HL-60 (cell line): Measurements from ENCODE around the gene UBE2J1.

Experiments used
- SPI1 ChIP-seq: IDR thresholded peaks from 2 replicates; pipeline ENCODE4 v1.6.1; 2012; ENCODE audit warnings: low read depth, mild to moderate bottlenecking, borderline replicate concordance
- TF ChIP-seq, protein P1 (sequence below): IDR thresholded peaks from one replicate; pipeline ENCODE4 v1.5.1; 2011; ENCODE audit warnings: low read length, control low read depth, inconsistent platforms; ENCODE audit not compliant: insufficient read depth

DNA sequence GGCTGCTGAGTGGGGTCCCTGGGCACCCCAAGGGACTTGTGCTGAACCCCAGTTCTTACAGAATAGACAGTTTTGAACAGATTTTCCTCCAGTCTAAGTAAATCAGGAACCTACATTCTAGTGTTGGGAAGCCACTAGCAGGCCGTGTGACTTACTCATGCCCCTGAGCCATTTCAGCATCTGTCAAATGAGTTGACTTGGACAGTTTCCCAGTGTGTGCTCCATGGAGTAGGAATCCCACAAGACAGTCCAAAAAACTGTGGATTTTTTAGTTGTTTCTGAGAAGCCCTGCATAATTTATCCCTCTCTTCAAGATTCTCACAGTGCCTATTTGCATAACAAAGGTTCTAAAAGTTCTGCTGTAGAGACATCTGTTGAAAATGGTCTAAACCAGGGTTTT, 39.5 kb downstream of the UBE2J1 start:
- TF ChIP-seq, protein P1, sequence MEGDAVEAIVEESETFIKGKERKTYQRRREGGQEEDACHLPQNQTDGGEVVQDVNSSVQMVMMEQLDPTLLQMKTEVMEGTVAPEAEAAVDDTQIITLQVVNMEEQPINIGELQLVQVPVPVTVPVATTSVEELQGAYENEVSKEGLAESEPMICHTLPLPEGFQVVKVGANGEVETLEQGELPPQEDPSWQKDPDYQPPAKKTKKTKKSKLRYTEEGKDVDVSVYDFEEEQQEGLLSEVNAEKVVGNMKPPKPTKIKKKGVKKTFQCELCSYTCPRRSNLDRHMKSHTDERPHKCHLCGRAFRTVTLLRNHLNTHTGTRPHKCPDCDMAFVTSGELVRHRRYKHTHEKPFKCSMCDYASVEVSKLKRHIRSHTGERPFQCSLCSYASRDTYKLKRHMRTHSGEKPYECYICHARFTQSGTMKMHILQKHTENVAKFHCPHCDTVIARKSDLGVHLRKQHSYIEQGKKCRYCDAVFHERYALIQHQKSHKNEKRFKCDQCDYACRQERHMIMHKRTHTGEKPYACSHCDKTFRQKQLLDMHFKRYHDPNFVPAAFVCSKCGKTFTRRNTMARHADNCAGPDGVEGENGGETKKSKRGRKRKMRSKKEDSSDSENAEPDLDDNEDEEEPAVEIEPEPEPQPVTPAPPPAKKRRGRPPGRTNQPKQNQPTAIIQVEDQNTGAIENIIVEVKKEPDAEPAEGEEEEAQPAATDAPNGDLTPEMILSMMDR: no peak
- no peak for TF ChIP-seq SPI1
